HG03175 (cell line): ENCODE results near the gene JPH3.

Experiments
- ATAC-seq: cut with Tn5 transposase; IDR thresholded peaks from one replicate; pipeline ENCODE4 v1.9.1; 2021; ENCODE audit warnings: mild to moderate bottlenecking, moderate library complexity; ENCODE audit not compliant: unreplicated experiment

Gene JPH3

GRCh38 chr16:87729266-87729954 lies 127.1 kb downstream of the JPH3 start:
- ATAC-seq, result no peak

GRCh38 chr16:87731607-87732006 lies 129.3 kb downstream of the JPH3 start:
- ATAC-seq, result no peak

- ATAC-seq, result no peak
Observed at GRCh38 chr16:87733190-87733589, 130.9 kb downstream of the JPH3 start.

GRCh38 chr16:87734644-87735043 lies 132.3 kb downstream of the JPH3 start:
- no peak for ATAC-seq

- ATAC-seq, result no peak
Observed at GRCh38 chr16:87735270-87736007, 133.1 kb downstream of the JPH3 start.

- no peak for ATAC-seq
Observed at GRCh38 chr16:87736008-87736382, 133.7 kb downstream of the JPH3 start.

- no peak for ATAC-seq
Observed at GRCh38 chr16:87739801-87740200, 137.5 kb downstream of the JPH3 start.

- ATAC-seq, result no peak
Observed at GRCh38 chr16:87740441-87740840, 138.1 kb downstream of the JPH3 start.

GRCh38 chr16:87740909-87741424 lies 138.7 kb downstream of the JPH3 start:
- no peak for ATAC-seq

GRCh38 chr16:87741700-87742415 lies 139.6 kb downstream of the JPH3 start:
- no peak for ATAC-seq

GRCh38 chr16:87742781-87743490 lies 140.6 kb downstream of the JPH3 start:
- no peak for ATAC-seq

GRCh38 chr16:87744750-87745514 lies 142.6 kb downstream of the JPH3 start:
- ATAC-seq, result no peak

- no peak for ATAC-seq
Observed at GRCh38 chr16:87746178-87746577, 143.9 kb downstream of the JPH3 start.
